ENCODE results near the gene ABI1.

GRCh38 chr10:26809973-26810372 lies 50.8 kb downstream of the ABI1 start:
- TF ChIP-seq RAD21 (IDR thresholded peaks at IDR 0.05; ENCODE audit: low read depth) (no peak), EP300 (IDR thresholded peaks at IDR 0.05; ENCODE audit: borderline replicate concordance) (no peak), TAF1 (IDR thresholded peaks at IDR 0.05; ENCODE audit: low read depth) (no peak), MAX (IDR thresholded peaks at IDR 0.05) (no peak), YY1 (IDR thresholded peaks at IDR 0.05; ENCODE audit: low read depth) (no peak), ZBTB7A (IDR thresholded peaks at IDR 0.05; ENCODE audit: low read depth) (no peak), NFIC (IDR thresholded peaks at IDR 0.05) (no peak), EGR1 (IDR thresholded peaks at IDR 0.05) (no peak), CEBPB (IDR thresholded peaks at IDR 0.05) (no peak), USF1 (IDR thresholded peaks at IDR 0.05) (no peak), CREB1 (IDR thresholded peaks at IDR 0.05; ENCODE audit: low read depth) (no peak), REST (IDR thresholded peaks at IDR 0.05; ENCODE audit: low read depth) (no peak), FOXM1 (IDR thresholded peaks at IDR 0.05; ENCODE audit: borderline replicate concordance, low read depth) (no peak)
